ENCODE results near the gene UBE2D2.

DNA sequence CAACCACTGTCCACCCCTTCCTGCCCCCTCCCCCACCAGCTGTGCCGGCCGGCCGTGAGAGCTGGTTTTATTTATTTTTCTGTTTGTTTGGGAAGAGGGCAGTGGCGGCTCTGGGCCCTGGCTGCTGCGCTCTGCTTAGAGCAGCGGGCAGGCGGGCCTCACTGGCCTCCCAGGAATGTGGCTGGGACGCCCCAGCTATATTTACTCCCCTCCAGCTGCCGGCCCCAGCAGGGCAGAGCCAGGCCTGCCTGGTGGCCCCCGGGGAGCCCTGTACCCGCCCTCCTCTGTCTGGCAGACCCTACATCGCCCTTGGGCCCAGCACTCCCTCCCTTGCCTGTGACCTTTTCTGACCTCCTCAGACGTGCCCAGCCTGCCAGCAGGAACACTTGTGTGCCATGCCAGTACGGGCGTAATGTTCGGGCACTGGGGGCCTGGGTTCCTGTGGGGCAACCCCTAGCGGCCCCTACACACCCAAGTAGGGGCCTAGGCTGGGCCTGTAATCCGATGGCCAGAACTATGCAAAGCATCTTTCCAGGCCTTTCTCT, 94.7 kb downstream of the UBE2D2 start:
- TF ChIP-seq CTCF (IDR thresholded peaks at IDR 0.05 in 4 of 5, conservative IDR thresholded peaks at IDR 0.05 in 1 of 5) = no peak
- TF ChIP-seq POLR2A (IDR thresholded peaks at IDR 0.05) = peak in 1 of 2 donors; percentile 41

Data from gastrocnemius medialis (tissue), 4 donors.